Ovary (tissue), 1 donor: ENCODE data around the gene RASGEF1C.

ENCODE experiments used
- EP300 ChIP-seq: sonication (generic); formaldehyde crosslinking; IDR thresholded peaks from one replicate; pipeline ENCODE4 v1.6.1; 2017; ENCODE audit warnings: antibody characterized with exemption
- POLR2A ChIP-seq: fragments of 450-650 bp; IDR thresholded peaks from one replicate; pipeline ENCODE4 v1.6.1; 2017; ENCODE audit warnings: antibody characterized with exemption, mild to moderate bottlenecking, moderate library complexity

DNA sequence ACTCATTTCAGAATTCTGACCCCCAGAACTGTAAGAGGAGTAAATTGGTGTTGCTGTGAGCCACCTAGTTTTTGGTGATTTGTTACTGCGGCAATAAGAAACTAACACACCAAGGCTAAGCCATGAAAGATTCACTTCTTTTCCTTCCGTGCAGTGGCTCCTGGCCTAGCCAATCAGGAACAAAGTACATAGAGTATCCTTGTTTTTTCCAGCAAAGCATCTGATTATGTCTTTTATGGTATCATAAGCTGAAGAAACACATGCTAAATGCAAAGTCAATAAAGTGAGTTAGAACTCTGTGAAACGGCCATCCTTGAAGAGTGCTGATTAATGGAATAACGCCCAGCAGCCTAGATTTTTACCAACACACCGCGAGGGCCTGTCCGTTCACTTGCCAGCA, 148.8 kb downstream of the RASGEF1C start:
- no peak for TF ChIP-seq POLR2A
- no peak for TF ChIP-seq EP300
